Measurements from ENCODE around the gene CNNM4.

CNNM4 gene

DNA sequence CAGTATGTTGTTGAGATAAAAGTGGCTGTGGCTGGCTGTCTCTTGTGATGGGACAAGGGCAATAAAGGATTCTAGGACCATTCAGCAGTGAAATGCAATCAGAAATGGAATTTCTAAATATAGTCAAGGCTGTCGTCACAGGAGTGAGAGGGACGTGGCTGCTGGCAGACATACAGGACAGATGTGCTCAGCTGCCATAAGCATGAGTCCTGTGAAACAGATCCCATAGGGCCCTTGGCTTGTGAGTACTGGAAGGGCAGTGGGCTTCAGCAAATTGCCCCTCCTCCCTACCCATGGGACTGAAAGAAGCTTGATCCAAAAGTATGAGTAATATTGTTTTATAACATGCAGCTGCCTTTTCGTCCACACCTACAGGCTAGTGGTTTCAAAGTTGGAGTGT lies 51.2 kb downstream of the CNNM4 start:
- no peak for DNase-seq (ENCODE audit: low spot score)

DNA sequence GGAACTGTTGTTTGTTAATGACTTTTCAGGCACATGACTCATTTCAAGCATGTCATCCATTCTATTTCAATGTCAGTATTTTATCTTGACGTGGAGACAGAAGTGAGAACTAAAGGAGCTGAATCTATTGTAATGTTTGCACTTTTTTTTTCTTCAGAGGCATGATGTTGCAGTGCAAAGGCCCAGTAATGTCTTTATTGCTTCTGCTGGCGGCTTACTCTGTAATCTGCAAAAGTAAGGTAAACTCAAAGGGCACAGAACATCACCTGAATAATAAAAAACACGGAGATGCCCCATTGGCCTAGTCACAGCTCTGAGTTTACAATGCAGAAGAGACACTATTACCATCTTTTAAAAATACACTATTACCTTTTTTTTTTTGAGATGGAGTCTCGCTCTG lies 53.0 kb downstream of the CNNM4 start:
- DNase-seq (ENCODE audit: low spot score) = no peak

DNA sequence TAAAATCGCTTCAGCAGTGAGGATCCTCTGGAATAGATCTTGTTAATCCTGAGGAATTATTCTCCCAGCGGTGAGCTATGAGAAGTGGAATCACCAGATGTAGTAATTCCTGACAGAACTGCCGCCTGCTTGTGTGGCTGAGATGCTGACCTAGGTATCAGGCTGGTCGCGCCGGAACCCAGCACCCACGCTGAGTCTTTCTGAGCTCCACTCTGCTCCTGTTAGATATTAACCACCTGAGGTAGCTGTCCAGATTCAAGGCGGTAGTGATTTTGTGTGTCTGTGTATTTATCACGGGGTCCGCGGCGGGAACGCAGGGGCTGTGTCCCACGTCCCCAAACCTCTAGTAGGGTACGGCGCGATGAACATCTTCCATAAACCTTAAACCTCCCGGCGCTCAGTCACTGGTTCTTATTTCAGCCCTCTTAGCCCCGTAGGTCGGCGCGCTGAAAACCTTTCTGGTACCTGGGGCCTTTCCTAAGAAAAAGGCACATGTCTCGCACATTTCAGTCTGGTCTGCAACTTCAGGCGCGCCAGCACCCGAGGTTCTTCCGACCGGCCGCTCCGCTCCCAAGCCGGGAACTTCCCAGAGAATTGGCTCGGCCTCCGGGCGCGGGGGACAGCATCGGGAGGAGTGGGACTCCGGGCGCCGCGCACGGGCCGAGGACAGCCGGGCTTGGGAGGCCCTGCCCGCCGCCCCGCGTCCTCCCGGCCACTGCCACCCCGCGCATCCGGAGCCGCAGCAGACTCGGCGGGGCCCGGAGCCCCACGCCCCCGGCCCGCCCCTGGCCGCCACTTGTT lies 54.8 kb downstream of the CNNM4 start:
- DNase-seq (ENCODE audit: low spot score) = peak; percentile 73

DNA sequence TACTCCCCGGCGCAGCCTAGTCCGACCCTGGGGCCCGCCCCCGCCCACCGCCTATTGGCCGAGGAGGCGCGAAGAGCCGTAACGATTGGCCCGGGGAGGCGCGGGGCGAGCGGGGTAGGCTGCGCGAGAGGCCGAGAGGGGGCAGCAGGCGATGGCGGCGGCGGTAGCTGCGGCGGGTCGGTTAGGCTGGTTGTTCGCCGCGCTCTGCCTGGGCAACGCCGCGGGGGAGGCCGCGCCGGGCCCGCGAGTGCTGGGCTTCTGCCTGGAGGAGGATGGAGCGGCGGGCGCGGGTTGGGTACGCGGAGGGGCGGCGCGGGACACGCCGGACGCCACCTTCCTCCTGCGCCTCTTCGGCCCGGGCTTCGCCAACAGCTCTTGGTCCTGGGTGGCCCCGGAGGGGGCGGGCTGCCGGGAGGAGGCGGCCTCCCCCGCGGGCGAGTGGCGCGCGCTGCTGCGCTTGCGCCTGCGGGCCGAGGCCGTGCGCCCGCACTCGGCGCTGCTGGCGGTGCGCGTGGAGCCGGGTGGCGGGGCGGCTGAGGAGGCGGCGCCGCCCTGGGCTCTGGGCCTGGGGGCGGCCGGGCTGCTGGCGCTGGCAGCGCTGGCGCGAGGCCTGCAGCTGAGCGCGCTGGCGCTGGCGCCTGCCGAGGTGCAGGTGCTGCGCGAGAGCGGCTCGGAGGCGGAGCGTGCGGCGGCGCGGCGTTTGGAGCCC lies 55.6 kb downstream of the CNNM4 start, which contains the start of gene CNNM3:
Gene CNNM3, plus strand, starts transcription at position 142 of the 709 bp plus-strand sequence. Its CDS starts 10 bp downstream, at position 152.
- peak; percentile 100 for DNase-seq (ENCODE audit: low spot score)

DNA sequence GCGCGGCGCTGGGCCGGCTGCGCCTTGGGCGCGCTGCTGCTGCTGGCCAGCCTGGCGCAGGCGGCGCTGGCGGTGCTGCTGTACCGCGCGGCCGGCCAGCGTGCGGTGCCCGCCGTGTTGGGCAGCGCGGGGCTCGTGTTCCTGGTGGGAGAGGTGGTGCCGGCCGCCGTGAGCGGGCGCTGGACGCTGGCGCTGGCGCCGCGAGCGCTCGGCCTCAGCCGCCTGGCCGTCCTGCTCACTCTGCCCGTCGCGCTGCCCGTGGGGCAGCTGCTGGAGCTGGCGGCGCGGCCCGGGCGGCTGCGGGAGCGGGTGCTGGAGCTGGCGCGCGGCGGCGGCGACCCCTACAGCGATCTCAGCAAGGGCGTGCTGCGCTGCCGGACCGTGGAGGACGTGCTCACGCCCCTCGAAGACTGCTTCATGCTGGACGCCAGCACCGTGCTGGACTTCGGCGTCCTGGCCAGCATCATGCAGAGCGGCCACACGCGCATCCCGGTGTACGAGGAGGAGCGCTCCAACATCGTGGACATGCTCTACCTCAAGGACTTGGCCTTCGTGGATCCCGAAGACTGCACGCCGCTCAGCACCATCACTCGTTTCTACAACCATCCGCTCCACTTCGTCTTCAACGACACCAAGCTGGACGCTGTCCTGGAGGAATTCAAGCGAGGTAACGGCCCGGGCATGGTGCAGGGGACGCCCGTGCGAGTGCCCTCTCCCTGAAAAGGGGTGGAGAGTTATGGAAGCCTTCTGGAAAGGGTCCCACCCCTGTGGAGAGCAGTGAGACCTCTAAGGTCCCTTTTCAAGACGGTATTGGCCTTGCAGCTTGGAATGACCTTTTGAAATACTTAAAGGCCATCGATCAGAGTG lies 56.4 kb downstream of the CNNM4 start:
- peak; percentile 34 for DNase-seq (ENCODE audit: low spot score)

DNA sequence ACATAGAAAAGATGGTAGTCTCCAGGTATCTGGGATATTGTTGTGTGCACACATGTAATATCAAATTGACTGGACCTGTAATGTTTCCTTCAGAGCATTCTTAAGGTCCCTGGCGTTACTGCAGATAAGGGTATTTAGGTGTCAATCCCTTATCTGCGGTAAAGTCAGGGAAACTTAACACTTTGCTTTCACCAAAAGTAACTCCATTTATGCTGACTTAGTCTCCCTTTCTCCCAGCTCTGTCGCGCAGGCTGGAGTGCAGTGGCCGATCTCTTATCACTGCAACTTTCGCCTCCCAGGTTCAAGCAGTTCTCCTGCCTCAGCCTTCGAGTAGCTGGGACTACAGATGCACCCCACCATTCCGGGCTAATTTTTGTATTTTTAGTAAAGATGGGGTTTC lies 57.2 kb downstream of the CNNM4 start:
- DNase-seq (ENCODE audit: low spot score) = no peak

DNA sequence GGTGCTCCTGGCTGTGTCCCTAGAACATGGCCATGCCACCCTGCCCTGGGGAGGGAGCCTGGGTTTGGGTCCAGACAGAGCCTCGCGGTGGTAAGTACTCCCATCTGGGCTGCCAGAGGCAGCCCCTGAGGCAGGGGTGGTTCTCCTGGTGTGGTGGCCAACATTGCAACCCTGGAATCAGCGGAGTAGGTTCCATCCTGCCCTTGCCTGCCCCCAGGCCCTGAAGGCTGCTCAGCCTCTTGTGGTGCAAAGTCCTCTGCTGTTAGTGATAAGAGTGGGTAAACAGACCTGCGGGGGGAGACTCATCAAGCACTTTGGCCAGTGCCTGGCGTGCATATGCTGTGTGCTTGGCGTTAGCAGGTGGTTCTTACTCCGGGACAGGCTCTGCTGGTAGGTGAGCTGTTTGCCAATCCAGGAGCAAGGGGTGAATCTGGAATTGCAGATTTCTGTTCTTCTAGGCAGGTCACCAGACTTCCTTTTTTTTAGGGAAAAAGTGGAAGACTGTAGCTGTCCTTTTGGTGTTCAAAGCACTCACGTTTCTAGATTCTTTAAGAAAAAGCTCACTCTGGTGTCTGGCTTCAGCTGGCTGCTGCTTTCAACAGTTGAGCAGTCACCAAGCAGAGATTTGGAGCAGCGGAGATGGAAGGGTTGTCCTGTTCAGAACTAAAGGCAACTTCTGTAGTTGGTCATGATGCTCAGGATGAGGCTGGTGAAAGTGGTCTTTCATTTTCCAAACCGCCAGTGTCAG lies 58.6 kb downstream of the CNNM4 start:
- peak; percentile 97 for DNase-seq (ENCODE audit: low spot score)

DNA sequence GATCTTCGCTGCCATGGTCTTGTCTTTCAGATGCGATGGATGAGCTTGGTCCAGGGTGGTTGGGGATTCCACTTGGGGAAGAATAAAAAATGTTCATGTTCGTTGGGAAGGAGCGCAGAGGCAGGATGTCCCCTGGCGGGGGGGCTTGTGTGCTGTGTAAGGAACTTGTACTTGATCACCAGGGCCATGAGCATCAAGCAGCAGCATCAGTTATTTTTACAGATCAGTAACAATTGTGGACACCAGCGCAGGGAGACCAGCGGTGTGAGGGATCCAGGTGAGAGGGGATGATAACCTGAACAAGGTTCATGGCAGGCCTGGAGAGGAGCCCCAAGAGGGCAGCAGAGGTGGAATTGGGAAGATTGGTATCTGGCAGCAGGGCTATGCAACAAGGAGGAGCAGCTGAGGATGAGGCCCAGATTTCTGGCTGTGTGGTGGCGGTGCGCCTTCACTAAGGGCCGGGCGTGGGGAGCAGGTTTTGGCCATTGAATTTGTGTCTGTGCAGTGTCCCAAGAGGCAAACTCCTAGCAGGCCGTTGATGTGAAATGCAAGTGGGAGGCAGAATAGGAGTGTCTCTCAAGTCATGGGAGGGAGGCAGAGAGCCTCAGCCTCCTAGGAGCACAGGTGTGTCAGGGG lies 59.3 kb downstream of the CNNM4 start:
- DNase-seq (ENCODE audit: low spot score) = no peak

DNA sequence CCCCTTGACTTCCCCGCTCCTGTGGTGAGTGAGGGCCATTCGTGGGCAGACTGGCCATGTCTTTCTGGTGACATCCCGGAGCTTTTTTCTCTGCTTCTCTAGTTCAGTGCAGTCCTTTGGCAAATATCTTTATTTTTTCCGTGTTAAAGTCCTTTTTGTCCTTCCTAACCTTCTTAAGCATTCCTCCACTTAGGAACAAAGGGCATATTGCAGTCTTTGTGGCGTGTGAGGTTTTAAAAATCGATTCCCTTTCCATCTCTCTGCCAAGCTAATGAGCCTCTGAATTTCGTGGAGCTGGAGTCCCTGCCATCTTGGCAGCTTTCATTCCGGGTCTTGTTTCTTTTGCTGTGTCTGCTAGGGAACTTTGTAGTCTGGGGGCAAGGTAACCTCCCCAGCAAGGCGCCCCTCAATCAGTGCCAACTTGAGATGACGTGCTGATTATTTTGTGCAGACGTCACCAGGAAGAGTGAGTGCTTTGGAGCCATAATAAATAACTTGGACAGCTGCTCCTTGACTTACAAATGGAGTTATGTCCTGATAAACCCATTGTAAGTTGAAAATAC lies 60.5 kb downstream of the CNNM4 start:
- DNase-seq (ENCODE audit: low spot score) = no peak

DNA sequence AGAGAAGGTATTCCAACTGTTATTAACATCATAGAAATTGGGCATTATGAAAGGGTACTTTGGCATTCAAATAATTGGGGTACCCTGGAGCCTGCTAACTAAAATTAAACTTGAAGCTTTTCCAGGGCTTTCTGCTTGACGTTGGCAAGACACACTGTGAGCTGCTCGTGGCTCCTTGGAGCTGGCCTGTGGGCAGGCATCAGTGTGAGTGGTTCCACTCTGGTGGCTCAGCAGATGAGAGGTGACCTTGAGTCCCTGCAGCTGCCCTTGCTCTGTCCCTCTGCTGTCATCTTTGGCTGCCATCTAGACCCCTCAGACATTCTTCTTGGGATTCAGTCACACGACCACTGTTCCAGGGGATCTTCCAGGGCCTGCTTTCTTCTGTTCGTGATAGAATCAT lies 62.1 kb downstream of the CNNM4 start:
- no peak for DNase-seq (ENCODE audit: low spot score)

DNA sequence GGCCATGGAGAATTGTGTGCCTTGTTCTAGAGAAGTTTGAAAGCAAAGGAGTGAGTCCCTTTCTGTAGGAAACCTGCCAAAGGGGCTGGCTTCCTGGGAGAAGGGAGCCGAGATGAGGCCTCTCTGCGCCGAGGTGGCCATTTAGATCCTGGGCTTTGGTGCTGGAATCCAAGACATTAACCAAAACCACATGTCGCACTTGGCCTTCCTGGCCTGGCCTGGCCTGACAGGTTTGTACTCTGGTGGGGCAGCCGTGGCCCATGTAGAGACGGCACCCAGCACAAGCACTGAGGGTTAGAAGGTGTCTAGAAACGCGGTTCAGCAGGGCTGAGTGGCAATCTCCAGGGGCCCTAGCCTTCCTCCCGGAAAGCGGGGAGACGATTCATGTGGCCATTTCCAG lies 62.5 kb downstream of the CNNM4 start:
- no peak for DNase-seq (ENCODE audit: low spot score)

DNA sequence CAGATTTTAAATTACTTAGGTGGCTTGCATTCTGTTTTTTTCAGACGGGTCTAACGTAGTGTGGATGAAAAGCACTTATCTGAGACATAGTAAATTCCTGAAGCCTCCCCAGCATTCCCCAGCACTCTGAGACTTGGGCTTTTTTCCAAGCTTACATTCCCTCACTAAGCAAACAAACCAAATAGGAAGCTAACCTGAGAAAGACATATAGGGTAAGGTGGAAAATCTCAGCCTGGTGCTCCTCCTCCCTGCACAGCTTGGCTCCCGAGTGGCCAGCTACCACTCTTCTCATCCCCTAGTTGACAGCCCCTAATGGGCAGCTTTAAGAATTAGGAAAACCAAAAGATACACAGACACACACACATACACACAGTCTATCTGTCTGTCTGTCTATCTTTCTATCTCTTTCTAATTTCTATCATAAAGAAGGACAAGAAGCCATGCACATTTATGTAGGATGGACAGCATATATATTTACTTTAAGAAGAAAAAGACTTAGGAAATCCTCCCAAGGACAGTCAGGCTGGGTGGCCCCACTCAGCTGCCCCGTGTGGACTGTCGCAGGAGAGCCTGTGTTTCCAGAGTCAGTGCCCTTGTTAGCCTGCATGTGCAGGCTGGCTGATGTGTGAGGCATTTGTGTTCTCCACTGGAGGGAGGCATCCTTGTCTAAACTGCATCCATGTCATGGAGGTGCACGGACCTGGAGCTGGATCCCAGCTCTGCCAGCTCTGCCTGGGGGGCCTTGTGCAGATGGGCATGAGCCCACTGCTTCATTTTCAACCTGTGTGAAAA lies 63.6 kb downstream of the CNNM4 start:
- peak; percentile 63 for DNase-seq (ENCODE audit: low spot score)

DNA sequence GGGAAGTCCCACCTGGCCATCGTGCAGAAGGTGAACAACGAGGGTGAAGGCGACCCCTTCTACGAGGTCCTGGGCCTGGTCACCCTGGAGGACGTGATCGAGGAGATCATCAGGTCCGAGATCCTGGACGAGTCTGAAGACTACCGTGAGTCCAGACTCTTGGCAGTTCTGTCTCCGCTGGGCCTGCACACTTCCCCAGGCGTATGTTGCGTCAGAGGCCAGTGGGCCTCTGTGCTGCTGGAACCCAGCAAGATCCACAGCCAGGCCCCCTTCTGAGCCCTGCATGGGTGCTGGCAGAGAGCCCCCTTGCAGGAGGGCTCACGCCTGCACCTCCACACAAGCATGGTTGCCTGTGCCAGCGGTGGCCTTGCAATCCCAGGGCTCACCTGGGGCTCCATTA lies 64.4 kb downstream of the CNNM4 start:
- no peak for DNase-seq (ENCODE audit: low spot score)

DNA sequence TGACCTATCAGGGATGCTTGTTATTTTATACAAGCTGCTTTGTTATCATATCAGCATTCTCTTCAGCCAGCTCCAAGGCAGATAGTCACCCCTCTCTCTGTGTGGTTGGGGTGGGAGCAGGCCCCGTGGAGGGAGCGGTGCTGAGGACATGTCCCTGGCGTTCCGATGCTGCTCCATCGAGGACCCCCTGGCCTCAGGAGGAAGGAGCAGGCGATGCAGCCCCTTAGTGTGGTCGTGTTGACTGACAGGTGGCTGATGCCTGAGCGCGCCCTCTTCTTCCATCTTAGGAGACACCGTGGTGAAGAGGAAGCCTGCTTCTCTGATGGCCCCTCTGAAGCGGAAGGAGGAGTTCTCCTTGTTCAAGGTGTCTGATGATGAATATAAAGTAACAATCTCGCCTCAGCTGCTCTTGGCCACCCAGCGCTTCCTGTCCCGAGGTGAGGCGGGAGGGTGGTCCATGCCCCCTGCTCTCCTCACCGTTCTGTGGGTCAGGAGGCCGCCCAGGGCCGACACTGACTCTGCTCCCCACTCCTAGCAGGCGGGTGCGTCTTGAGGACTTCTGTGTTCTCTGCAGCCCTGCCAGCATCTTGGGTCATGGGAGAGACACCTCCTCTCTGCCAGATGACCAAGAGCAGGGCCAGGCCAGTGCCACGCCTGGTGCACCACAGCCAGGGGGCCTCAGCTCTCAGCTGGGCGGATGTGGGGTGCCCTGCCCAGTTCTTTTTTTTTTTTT lies 66.0 kb downstream of the CNNM4 start:
- DNase-seq (ENCODE audit: low spot score) = no peak

DNA sequence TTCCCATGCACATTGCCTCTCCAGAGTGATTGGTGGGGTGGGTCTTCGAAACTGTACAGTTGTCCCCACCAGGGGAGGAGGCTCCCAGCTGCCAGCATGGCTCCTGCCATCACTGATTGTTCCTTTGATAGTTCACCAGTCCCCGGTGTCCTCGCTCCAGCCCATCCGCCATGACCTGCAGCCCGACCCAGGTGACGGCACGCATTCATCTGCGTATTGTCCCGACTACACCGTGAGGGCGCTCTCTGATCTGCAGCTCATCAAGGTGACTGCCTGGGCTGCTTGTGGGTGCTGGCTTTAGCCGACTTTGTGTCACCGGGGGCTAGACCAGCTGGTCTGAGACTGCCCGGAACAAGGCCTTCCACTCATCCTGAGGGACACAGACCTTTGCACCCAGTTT lies 67.7 kb downstream of the CNNM4 start:
- DNase-seq (ENCODE audit: low spot score) = no peak

DNA sequence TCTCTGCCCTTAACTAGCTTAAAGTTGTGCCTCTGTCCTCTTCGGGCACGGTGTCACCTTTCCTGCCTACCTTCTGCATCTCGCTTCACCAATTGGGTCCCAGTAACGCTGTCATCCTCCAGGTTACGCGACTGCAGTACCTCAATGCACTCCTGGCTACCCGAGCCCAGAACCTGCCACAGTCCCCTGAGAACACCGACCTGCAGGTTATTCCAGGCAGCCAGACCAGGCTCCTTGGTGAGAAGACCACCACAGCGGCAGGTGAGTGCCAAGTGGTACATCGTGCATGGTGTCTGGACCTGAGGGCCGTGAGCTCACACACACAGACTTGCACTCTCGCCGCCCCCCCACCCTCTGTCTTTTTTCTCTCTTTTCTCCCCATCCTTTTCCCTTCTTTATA lies 68.2 kb downstream of the CNNM4 start:
- DNase-seq (ENCODE audit: low spot score) = no peak

DNA sequence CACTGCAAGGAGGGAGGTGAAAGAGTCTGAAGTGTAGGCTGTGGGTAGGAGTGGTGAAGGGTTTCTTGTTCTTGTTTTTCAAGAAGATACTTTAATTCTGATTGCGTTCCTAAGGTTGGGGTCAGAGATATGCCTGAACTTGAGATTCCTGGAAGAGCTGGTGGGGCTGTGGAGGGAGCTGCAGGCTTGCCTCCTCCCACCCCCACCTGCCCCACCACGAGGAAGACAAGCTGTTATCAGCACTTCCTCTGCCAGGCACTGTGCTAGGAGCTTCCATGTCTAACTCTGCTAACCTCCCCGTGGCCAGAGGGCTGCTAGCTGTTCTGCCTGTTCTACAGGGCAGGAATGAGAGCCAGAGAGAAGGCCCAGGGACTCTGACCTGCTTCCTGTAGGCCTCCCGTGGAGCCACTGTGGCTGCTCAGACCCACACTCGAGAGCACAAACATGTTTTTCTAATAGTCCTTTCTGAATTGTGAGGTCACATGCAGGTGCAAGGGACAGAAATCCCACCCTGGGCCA lies 69.4 kb downstream of the CNNM4 start:
- DNase-seq (ENCODE audit: low spot score) = no peak

DNA sequence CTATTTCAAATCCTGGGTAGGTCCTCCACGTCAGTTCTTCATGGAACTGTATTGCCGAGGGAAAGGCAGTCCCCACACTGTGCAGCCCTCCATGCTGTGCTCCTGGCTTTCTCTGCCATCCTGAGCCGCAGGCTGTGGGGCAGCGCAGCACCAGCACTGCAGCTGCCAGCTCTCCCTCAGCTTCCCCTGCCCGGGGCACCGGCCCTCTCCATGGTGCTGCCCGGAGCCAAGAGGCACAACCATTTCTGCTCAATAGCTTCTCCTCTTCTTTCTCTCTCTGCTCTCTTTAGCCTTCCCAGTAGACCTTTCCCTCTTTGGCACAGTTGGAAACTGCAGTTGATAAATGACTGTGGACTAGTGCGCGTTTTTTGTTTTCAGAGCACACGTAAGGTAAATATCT lies 71.0 kb downstream of the CNNM4 start:
- no peak for DNase-seq (ENCODE audit: low spot score)

DNA sequence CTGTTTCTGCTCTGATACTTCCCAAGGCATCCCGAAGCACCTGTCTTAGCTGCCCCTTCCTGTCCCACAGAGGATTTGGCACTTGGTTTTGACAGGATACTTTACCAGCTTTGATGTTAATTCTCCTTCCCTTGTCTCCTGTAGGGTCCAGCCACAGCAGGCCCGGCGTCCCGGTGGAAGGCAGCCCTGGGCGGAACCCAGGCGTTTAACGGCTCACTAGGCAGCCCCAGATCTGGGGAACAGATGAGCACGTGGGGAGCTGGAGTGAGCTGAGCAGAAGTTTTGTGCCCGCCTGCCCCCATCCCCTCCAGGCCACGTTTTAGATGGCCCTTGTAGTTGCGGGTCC lies 71.7 kb downstream of the CNNM4 start:
- no peak for DNase-seq (ENCODE audit: low spot score)

Data from HuH-7 (cell line).